GM23338 (cell line): ENCODE results near the gene AEBP2. TPM values are rescaled to one million over a fixed set of nuclear protein-coding genes. Genes with fewer than 3 reads are reported as not detected.

Experiments
- ATAC-seq: fragments of 200-7000 bp; cut with Tn5 transposase; 3 replicates; pipeline ENCODE4 v1.9.1; 2020
- DNase-seq: peaks from one replicate; pipeline ENCODE4 v3.0.0-alpha.2; 2015; ENCODE audit warnings: low spot score
- H2AFZ ChIP-seq: fragments of 200-600 bp; sonication (generic); 2 replicates; pipeline ENCODE4 v1.8.0; 2016; ENCODE audit warnings: antibody characterized with exemption, mild to moderate bottlenecking, moderate library complexity
- H3F3A ChIP-seq: fragments of 200-600 bp; sonication (generic); replicated peaks from 2 replicates; pipeline ENCODE4 v1.8.0; 2017; ENCODE audit warnings: antibody characterized with exemption, mixed run types, low read depth
- H3K27ac ChIP-seq: fragments of 200-600 bp; sonication (generic); 2 replicates; pipeline ENCODE4 v1.6.1; 2016; ENCODE audit warnings: low read depth
- H3K27me3 ChIP-seq: fragments of 200-600 bp; sonication (generic); 2 replicates; pipeline ENCODE4 v1.8.0; 2016; ENCODE audit warnings: mild to moderate bottlenecking, mixed run types, moderate library complexity; ENCODE audit not compliant: insufficient read depth
- H3K36me3 ChIP-seq: fragments of 200-600 bp; sonication (generic); 2 replicates; pipeline ENCODE4 v1.8.0; 2016; ENCODE audit warnings: mild to moderate bottlenecking; ENCODE audit not compliant: insufficient read depth
- H3K4me1 ChIP-seq: fragments of 200-600 bp; sonication (generic); 2 replicates; pipeline ENCODE4 v1.8.0; 2016; ENCODE audit warnings: mild to moderate bottlenecking, moderate library complexity; ENCODE audit not compliant: insufficient read depth
- H3K4me2 ChIP-seq: fragments of 200-600 bp; sonication (generic); 2 replicates; pipeline ENCODE4 v1.7.1; 2017; ENCODE audit warnings: mixed run types
- H3K4me3 ChIP-seq: fragments of 200-600 bp; sonication (generic); 2 replicates; pipeline ENCODE4 v1.6.1; 2016; ENCODE audit warnings: mixed run types
- H3K79me2 ChIP-seq: fragments of 200-600 bp; sonication (generic); replicated peaks from 2 replicates; pipeline ENCODE4 v1.8.0; 2017; ENCODE audit warnings: mild to moderate bottlenecking; ENCODE audit not compliant: insufficient read depth
- H3K9me2 ChIP-seq: fragments of 200-600 bp; sonication (generic); 2 replicates; pipeline ENCODE4 v1.8.0; 2017; ENCODE audit not compliant: insufficient read depth
- H4K20me1 ChIP-seq: fragments of 200-600 bp; sonication (generic); replicated peaks from 2 replicates; pipeline ENCODE4 v1.8.0; 2017; ENCODE audit warnings: mild to moderate bottlenecking; ENCODE audit not compliant: insufficient read depth
- H3K27ac Mint-ChIP-seq: 2 replicates; pipeline ENCODE4 v1.8.0; 2020; ENCODE audit warnings: inconsistent platforms, mild to moderate bottlenecking, moderate library complexity, mixed read lengths
- H3K27me3 Mint-ChIP-seq: 3 replicates; pipeline ENCODE4 v1.8.0; 2022; ENCODE audit warnings: low read depth, mild to moderate bottlenecking, moderate library complexity, mixed read lengths, inconsistent platforms; ENCODE audit not compliant: insufficient read depth, poor library complexity
- H3K36me3 Mint-ChIP-seq: 3 replicates; pipeline ENCODE4 v1.8.0; 2021; ENCODE audit warnings: low read depth, mild to moderate bottlenecking, inconsistent platforms, moderate library complexity, mixed read lengths
- H3K4me1 Mint-ChIP-seq: 3 replicates; pipeline ENCODE4 v1.8.0; 2020; ENCODE audit warnings: mild to moderate bottlenecking, inconsistent platforms, mixed read lengths
- H3K4me3 Mint-ChIP-seq: 3 replicates; pipeline ENCODE4 v1.8.0; 2021; ENCODE audit warnings: moderate library complexity, mild to moderate bottlenecking, inconsistent platforms, mixed read lengths
- H3K9me3 Mint-ChIP-seq: 3 replicates; pipeline ENCODE4 v1.8.0; 2020; ENCODE audit warnings: moderate library complexity, mild to moderate bottlenecking, inconsistent platforms, mixed read lengths
- CREB1 ChIP-seq: fragments of 250-450 bp; sonication (Bioruptor Pico); IDR thresholded peaks from 2 replicates; pipeline ENCODE4 v1.5.0; 2020; ENCODE audit warnings: low read depth, mild to moderate bottlenecking, moderate library complexity
- CTCF ChIP-seq, 2 experiments: fragments of 200-600 bp in 1 of 2; sonication (generic) in 1 of 2; conservative IDR thresholded peaks; 2 replicates each; pipeline versions ENCODE4 v1.5.1 to v1.6.1; 2016 to 2017; ENCODE audit warnings: antibody characterized with exemption in 2 of 2, low read depth in 2 of 2, mild to moderate bottlenecking in 2 of 2, moderate library complexity in 1 of 2
- EZH2 ChIP-seq: fragments of 200-600 bp; sonication (generic); IDR thresholded peaks from one replicate; pipeline ENCODE4 v1.8.0; 2017; ENCODE audit warnings: antibody characterized with exemption, mild to moderate bottlenecking, low read depth; ENCODE audit not compliant: unreplicated experiment
- EZH2phosphoT487 ChIP-seq: fragments of 200-600 bp; sonication (generic); IDR thresholded peaks from one replicate; pipeline ENCODE4 v1.8.1; 2018; ENCODE audit warnings: antibody characterized with exemption; ENCODE audit not compliant: unreplicated experiment
- JUNB ChIP-seq: IDR thresholded peaks from one replicate; pipeline ENCODE4 v1.6.1; 2016; ENCODE audit warnings: antibody characterized with exemption; ENCODE audit not compliant: unreplicated experiment
- NANOG ChIP-seq: IDR thresholded peaks from 2 replicates; pipeline ENCODE4 v1.6.1; 2016; ENCODE audit warnings: antibody characterized with exemption, borderline replicate concordance
- POLR2AphosphoS5 ChIP-seq: IDR thresholded peaks from 2 replicates; pipeline ENCODE4 v1.6.1; 2016; ENCODE audit warnings: antibody characterized with exemption, low read depth
- STAT1 ChIP-seq: IDR thresholded peaks from one replicate; pipeline ENCODE4 v1.6.1; 2016; ENCODE audit warnings: antibody characterized with exemption; ENCODE audit not compliant: unreplicated experiment
- ZNF114 ChIP-seq: fragments of 250-450 bp; sonication (Bioruptor Pico); IDR thresholded peaks from 2 replicates; pipeline ENCODE4 v1.5.0; 2020; ENCODE audit warnings: mild to moderate bottlenecking, moderate library complexity
- ZNF331 ChIP-seq: fragments of 250-450 bp; sonication (Bioruptor Pico); IDR thresholded peaks from 2 replicates; pipeline ENCODE4 v1.5.0; 2020; ENCODE audit warnings: low read depth, mild to moderate bottlenecking, moderate library complexity
- ZNF462 ChIP-seq: fragments of 250-450 bp; sonication (Bioruptor Pico); IDR thresholded peaks from 2 replicates; pipeline ENCODE4 v1.5.0; 2020; ENCODE audit warnings: mild to moderate bottlenecking, moderate library complexity
- polyA plus RNA-seq: library from polyadenylated mRNA; unstranded; fragments of >200 nt; fragmentation: Nextera tagmentation; extraction: Ambion mirVana; gene quantifications from 2 replicates; pipeline ENCODE4 v1.2.1, GENCODE V29; 2016
- total RNA-seq: library from RNA; depleted of rRNA; stranded (reverse); fragments of >200 nt; shearing (Covaris generic); gene quantifications from 2 replicates; pipeline ENCODE4 v1.2.3, GENCODE V29; 2014
- TF ChIP-seq, protein P1 (sequence below): IDR thresholded peaks from one replicate; pipeline ENCODE4 v1.6.1; 2018; ENCODE audit warnings: antibody characterized with exemption; ENCODE audit not compliant: unreplicated experiment
- TF ChIP-seq, protein P2 (sequence below): IDR thresholded peaks from 2 replicates; pipeline ENCODE4 v1.6.1; 2016; ENCODE audit warnings: antibody characterized with exemption

Gene AEBP2
- total and polyA plus RNA-seq, 2 experiments from 2014 or later = 39.3 to 48.1 TPM

- Histone ChIP-seq H3K36me3 (no peaks in the 10 kb centered on the region), H3F3A (no peaks in the 10 kb centered on the region), H3K4me1 (peaks cover 23% of the 10 kb centered on the region), H2AFZ (no peak overlapping the region), H3K4me3 (no peak overlapping the region), H4K20me1 (peaks cover 3% of the 10 kb centered on the region; the same call in 1 of the 2 replicates), H3K4me2 (no peak overlapping the region), H3K27me3 (no peaks in the 10 kb centered on the region), H3K9me2 (no peaks in the 10 kb centered on the region; the same call in 1 of the 2 replicates), H3K27ac (no peak overlapping the region), H3K79me2 (peaks cover 14% of the 10 kb centered on the region)
- Mint-ChIP-seq H3K9me3 (peaks cover 9% of the 10 kb centered on the region), H3K27me3 (peaks cover 11% of the 10 kb centered on the region), H3K4me1 (peaks cover 41% of the 10 kb centered on the region), H3K27ac (no peak overlapping the region; the same call in 1 of the 2 replicates), H3K36me3 (peaks cover 33% of the 10 kb centered on the region), H3K4me3 (no peak overlapping the region)
- no peak for DNase-seq
- no peak for ATAC-seq
- TF ChIP-seq CREB1 (CRISPR knock-in tag) (no peak), NANOG (no peak), POLR2AphosphoS5 (no peak), CTCF (conservative IDR thresholded peaks at IDR 0.05; ENCODE audit: low read depth in 2 of 2) (no peak), ZNF114 (CRISPR knock-in tag) (no peak), ZNF331 (CRISPR knock-in tag) (no peak), STAT1 (no peak), EZH2phosphoT487 (no peak), ZNF462 (no peak), EZH2 (no peak), JUNB (no peak)
- TF ChIP-seq, protein P1, sequence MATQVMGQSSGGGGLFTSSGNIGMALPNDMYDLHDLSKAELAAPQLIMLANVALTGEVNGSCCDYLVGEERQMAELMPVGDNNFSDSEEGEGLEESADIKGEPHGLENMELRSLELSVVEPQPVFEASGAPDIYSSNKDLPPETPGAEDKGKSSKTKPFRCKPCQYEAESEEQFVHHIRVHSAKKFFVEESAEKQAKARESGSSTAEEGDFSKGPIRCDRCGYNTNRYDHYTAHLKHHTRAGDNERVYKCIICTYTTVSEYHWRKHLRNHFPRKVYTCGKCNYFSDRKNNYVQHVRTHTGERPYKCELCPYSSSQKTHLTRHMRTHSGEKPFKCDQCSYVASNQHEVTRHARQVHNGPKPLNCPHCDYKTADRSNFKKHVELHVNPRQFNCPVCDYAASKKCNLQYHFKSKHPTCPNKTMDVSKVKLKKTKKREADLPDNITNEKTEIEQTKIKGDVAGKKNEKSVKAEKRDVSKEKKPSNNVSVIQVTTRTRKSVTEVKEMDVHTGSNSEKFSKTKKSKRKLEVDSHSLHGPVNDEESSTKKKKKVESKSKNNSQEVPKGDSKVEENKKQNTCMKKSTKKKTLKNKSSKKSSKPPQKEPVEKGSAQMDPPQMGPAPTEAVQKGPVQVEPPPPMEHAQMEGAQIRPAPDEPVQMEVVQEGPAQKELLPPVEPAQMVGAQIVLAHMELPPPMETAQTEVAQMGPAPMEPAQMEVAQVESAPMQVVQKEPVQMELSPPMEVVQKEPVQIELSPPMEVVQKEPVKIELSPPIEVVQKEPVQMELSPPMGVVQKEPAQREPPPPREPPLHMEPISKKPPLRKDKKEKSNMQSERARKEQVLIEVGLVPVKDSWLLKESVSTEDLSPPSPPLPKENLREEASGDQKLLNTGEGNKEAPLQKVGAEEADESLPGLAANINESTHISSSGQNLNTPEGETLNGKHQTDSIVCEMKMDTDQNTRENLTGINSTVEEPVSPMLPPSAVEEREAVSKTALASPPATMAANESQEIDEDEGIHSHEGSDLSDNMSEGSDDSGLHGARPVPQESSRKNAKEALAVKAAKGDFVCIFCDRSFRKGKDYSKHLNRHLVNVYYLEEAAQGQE = no peak
- TF ChIP-seq, protein P2, sequence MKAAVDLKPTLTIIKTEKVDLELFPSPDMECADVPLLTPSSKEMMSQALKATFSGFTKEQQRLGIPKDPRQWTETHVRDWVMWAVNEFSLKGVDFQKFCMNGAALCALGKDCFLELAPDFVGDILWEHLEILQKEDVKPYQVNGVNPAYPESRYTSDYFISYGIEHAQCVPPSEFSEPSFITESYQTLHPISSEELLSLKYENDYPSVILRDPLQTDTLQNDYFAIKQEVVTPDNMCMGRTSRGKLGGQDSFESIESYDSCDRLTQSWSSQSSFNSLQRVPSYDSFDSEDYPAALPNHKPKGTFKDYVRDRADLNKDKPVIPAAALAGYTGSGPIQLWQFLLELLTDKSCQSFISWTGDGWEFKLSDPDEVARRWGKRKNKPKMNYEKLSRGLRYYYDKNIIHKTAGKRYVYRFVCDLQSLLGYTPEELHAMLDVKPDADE = no peak
Observed at GRCh38 chr12:19435831-19436497, 3.3 kb upstream of the AEBP2 start.
